Liver (tissue), 9 donors: ENCODE measurements around the gene PCDHGB5. TPM values are rescaled to one million over a fixed set of nuclear protein-coding genes. Genes with fewer than 3 reads are reported as not detected.
"Not testable (repeated sequence)": the region's sequence is repeated elsewhere in the genome, so short reads cannot be mapped to it uniquely, and the experiment has no call there.

ENCODE experiments used
- DNase-seq: peaks from one replicate; pipeline ENCODE4 v3.0.0-alpha.2; 2017; ENCODE audit warnings: low spot score
- H3K27ac ChIP-seq, 2 donors: one replicate each; pipeline ENCODE4 v1.7.0; 2013; ENCODE audit warnings: inconsistent platforms in 2 of 2, low read length in 2 of 2, control low read depth in 1 of 2, low read depth in 1 of 2, mild to moderate bottlenecking in 1 of 2
- H3K27me3 ChIP-seq, 4 donors: one replicate each; pipeline versions ENCODE4 v1.6.1 to v1.7.0; 2013; ENCODE audit warnings: low read length in 3 of 4, inconsistent platforms in 1 of 4, mild to moderate bottlenecking in 1 of 4, moderate library complexity in 1 of 4; ENCODE audit not compliant: control insufficient read depth in 4 of 4, insufficient read depth in 4 of 4
- H3K36me3 ChIP-seq, 4 donors: one replicate each; pipeline versions ENCODE4 v1.6.1 to v1.7.0; 2013; ENCODE audit warnings: low read length in 3 of 4, mild to moderate bottlenecking in 3 of 4, low read depth in 1 of 4, moderate library complexity in 1 of 4; ENCODE audit not compliant: control insufficient read depth in 4 of 4, insufficient read depth in 3 of 4
- H3K4me1 ChIP-seq, 4 donors: one replicate each; pipeline versions ENCODE4 v1.6.1 to v1.7.0; 2013; ENCODE audit warnings: low read length in 3 of 4, mild to moderate bottlenecking in 3 of 4, moderate library complexity in 1 of 4; ENCODE audit not compliant: control insufficient read depth in 4 of 4, insufficient read depth in 4 of 4
- H3K4me3 ChIP-seq, 3 donors: one replicate each; pipeline versions ENCODE4 v1.6.1 to v1.7.0; 2013; ENCODE audit warnings: low read length in 3 of 3, control low read depth in 1 of 3, low read depth in 1 of 3, mild to moderate bottlenecking in 1 of 3
- H3K9ac ChIP-seq, 2 donors: one replicate each; pipeline ENCODE4 v1.7.0; 2013; ENCODE audit warnings: low read length in 2 of 2, mild to moderate bottlenecking in 2 of 2, moderate library complexity in 2 of 2, control low read depth in 1 of 2, low read depth in 1 of 2
- H3K9me3 ChIP-seq, 4 donors: one replicate each; pipeline versions ENCODE4 v1.6.1 to v1.7.0; 2013; ENCODE audit warnings: low read length in 3 of 4; ENCODE audit not compliant: control insufficient read depth in 4 of 4
- CTCF ChIP-seq: fragments of 150-350 bp; IDR thresholded peaks from 2 replicates; pipeline ENCODE4 v1.5.1; 2017; ENCODE audit warnings: improper control_type of control experiment, low read depth, low read length; ENCODE audit not compliant: missing input control
- EGR1 ChIP-seq, 2 donors: IDR thresholded peaks; 2 replicates each; pipeline ENCODE4 v1.6.1; 2016 to 2018; ENCODE audit warnings: antibody characterized with exemption in 2 of 2, low read depth in 2 of 2
- FOXA2 ChIP-seq: IDR thresholded peaks from 2 replicates; pipeline ENCODE4 v1.6.1; 2016; ENCODE audit warnings: antibody characterized with exemption
- HNF4A ChIP-seq, 2 donors: conservative IDR thresholded peaks; 2 replicates each; pipeline ENCODE4 v1.6.1; 2016; ENCODE audit warnings: antibody characterized with exemption in 2 of 2, mild to moderate bottlenecking in 2 of 2
- JUND ChIP-seq, 2 donors: IDR thresholded peaks; 2 replicates each; pipeline ENCODE4 v1.6.1; 2016; ENCODE audit warnings: antibody characterized with exemption in 2 of 2
- RAD21 ChIP-seq, 2 donors: IDR thresholded peaks; 2 replicates each; pipeline ENCODE4 v1.6.1; 2016; ENCODE audit warnings: antibody characterized with exemption in 2 of 2, mild to moderate bottlenecking in 2 of 2
- REST ChIP-seq: IDR thresholded peaks from 2 replicates; pipeline ENCODE4 v1.6.1; 2016; ENCODE audit warnings: antibody characterized with exemption, mild to moderate bottlenecking
- SP1 ChIP-seq: IDR thresholded peaks from 2 replicates; pipeline ENCODE4 v1.6.1; 2018; ENCODE audit warnings: antibody characterized with exemption, mild to moderate bottlenecking
- ZBTB33 ChIP-seq: IDR thresholded peaks from 2 replicates; pipeline ENCODE4 v1.6.1; 2016; ENCODE audit warnings: antibody characterized with exemption
- WGBS: extraction: QIAGEN DNeasy Blood & Tissue Kit; methylation state at CpG from one replicate; pipeline ENCODE4 v1.1.7; 2013; 5-methylcytosine and 5-hydroxymethylcytosine counted together
- polyA plus RNA-seq, 2 donors: library from polyadenylated mRNA; stranded (reverse) in 1 of 2; unstranded in 1 of 2; fragments of 200-250 nt in 1 of 2; fragments of >200 nt in 1 of 2; fragmentation: Nextera tagmentation in 1 of 2; extraction: Ambion mirVana in 1 of 2; gene quantifications; one replicate each; pipeline versions ENCODE4 v1.2.1 to v1.2.3, GENCODE V29; 2013 to 2015
- total RNA-seq, 2 donors: library from RNA; depleted of rRNA; stranded (reverse); fragments of >200 nt; gene quantifications; one replicate each; pipeline ENCODE4 v1.2.3, GENCODE V29; 2014
- donor health status: healthy.
- donor health status: healthy.
- donor health status: healthy.
- donor health status: healthy.
- donor health status: healthy.

The PCDHGB5 gene
- total and polyA plus RNA-seq, 4 donors = 0.76 to 3.8 (median 2.3) TPM

GRCh38 chr5:141430332-141431113 is 32.8 kb downstream of the PCDHGB5 start, which contains the start of gene PCDHGA12:
Gene PCDHGA12 (plus strand): TSS chr5:141430507. CDS start chr5:141430760, 253 bp downstream.
- Histone ChIP-seq H3K27me3 (no peaks in the 10 kb centered on the region), H3K36me3 (peaks cover 0 to 4% (median 0%) of the 10 kb centered on the region in 4 donors), H3K9me3 (peaks cover 45 to 78% (median 51%) of the 10 kb centered on the region in 4 donors), H3K4me3 (peak within 1 kb of the TSS; percentile 15 to 72 (median 62)), H3K27ac (no peak within 1 kb of the TSS), H3K9ac (no peak within 1 kb of the TSS), H3K4me1 (peaks cover 0 to 11% (median 2%) of the 10 kb centered on the region in 4 donors)
- WGBS = 14% methylated on average over 33 of the region's 33 CpGs
- DNase-seq = no peak
- no peak for TF ChIP-seq EGR1 (IDR thresholded peaks at IDR 0.05; ENCODE audit: low read depth in 2 of 2)
- peak; percentile 55 to 76 for TF ChIP-seq RAD21 (IDR thresholded peaks at IDR 0.05)
- no peak for TF ChIP-seq HNF4A (conservative IDR thresholded peaks at IDR 0.05)
- TF ChIP-seq SP1 = no peak
- TF ChIP-seq CTCF = peak; percentile 16

- peaks cover 0 to 11% (median 2%) of the 10 kb centered on the region in 4 donors for H3K4me1 ChIP-seq
- 20% methylated on average over 37 of the region's 37 CpGs for WGBS
- no peak overlapping the region for H3K27ac ChIP-seq
- peak overlapping the region in 2 of 3 donors; percentile 62 to 72 for H3K4me3 ChIP-seq
- H3K9me3 ChIP-seq = peaks cover 40 to 77% (median 46%) of the 10 kb centered on the region in 4 donors
- H3K36me3 ChIP-seq = peaks cover 0 to 3% (median 0%) of the 10 kb centered on the region in 4 donors
- no peak for DNase-seq
- H3K27me3 ChIP-seq = no peaks in the 10 kb centered on the region
- H3K9ac ChIP-seq = no peak overlapping the region
- TF ChIP-seq FOXA2 (no peak), REST (no peak), JUND (IDR thresholded peaks at IDR 0.05) (no peak), ZBTB33 (no peak)
Observed at GRCh38 chr5:141431286-141431685, 33.5 kb downstream of the PCDHGB5 start.

- H3K27ac ChIP-seq, H3K27me3 ChIP-seq, H3K36me3 ChIP-seq, H3K9ac ChIP-seq, DNase-seq: not testable (repeated sequence)
- Histone ChIP-seq H3K4me3 (peak overlapping the region in 2 of 3 donors; percentile 62 to 72), H3K9me3 (peaks cover 30 to 68% (median 37%) of the 10 kb centered on the region in 4 donors), H3K4me1 (peaks cover 0 to 11% (median 2%) of the 10 kb centered on the region in 4 donors)
- 38% methylated on average over 38 of the region's 38 CpGs for WGBS
Observed at GRCh38 chr5:141432308-141432707, 34.6 kb downstream of the PCDHGB5 start.

GRCh38 chr5:141432726-141433125 is 35.0 kb downstream of the PCDHGB5 start:
- not testable (repeated sequence) for H3K9ac ChIP-seq, H3K36me3 ChIP-seq, H3K27me3 ChIP-seq, DNase-seq, H3K27ac ChIP-seq
- peaks cover 26 to 64% (median 33%) of the 10 kb centered on the region in 4 donors for H3K9me3 ChIP-seq
- H3K4me1 ChIP-seq = peaks cover 0 to 11% (median 2%) of the 10 kb centered on the region in 4 donors
- peak overlapping the region in 1 of 3 donors; percentile 26 for H3K4me3 ChIP-seq
- WGBS = 27% methylated on average over 29 of the region's 29 CpGs
